K562 (cell line): ENCODE measurements around the gene IL13RA1. TPM values are rescaled to one million over a fixed set of nuclear protein-coding genes. Genes with fewer than 3 reads are reported as not detected.

Source experiments
- ATAC-seq: fragments of 200-7000 bp; cut with Tn5 transposase; 3 replicates; pipeline ENCODE4 v1.9.1; 2020; ENCODE audit warnings: moderate library complexity
- BruUV-seq: library from RNA; stranded (reverse); fragments of 400-500 nt; replicated peaks from 2 replicates; lab custom pipeline; 2021; lab: Mats Ljungman, UMichigan
- CTCF ChIA-PET: fragments of 300-600 bp; formaldehyde crosslinking; extraction: SDS; loops from one replicate; lab custom pipeline; 2021; ENCODE audit warnings: low intra/inter-chr PET ratio; lab: Yijun Ruan, JAX
- POLR2A ChIA-PET: fragments of 300-600, 350-650 bp; sonication (Branson Sonifier 250); formaldehyde crosslinking; extraction: SDS; loops from one replicate; lab custom pipeline; 2021; ENCODE audit warnings: antibody characterized with exemption, inconsistent platforms; lab: Yijun Ruan, JAX
- DNase-seq, 4 experiments: peaks; one replicate each; pipeline versions ENCODE4 v3.0.0 to v3.0.0-alpha.2; 2011 to 2018; ENCODE audit warnings: low spot score in 3 of 4, mixed read lengths in 3 of 4; ENCODE audit errors: extremely low read depth in 1 of 4
- FAIRE-seq: peaks from 2 replicates; lab custom pipeline; 2011; peaks lifted over from hg19 to GRCh38; lab: Jason Lieb, UNC
- H2AFZ ChIP-seq: 2 replicates; pipeline ENCODE4 v1.6.0; 2011; ENCODE audit warnings: low read depth, low read length, control low read depth, inconsistent platforms
- H3K27ac ChIP-seq: fragments of 200-600 bp; 3 replicates; pipeline ENCODE4 v1.8.0; 2011; ENCODE audit warnings: low read depth, mild to moderate bottlenecking, control low read depth, inconsistent platforms, low read length, moderate library complexity, mixed read lengths; ENCODE audit errors: extremely low read depth
- H3K27me3 ChIP-seq, 2 experiments: fragments of 300-600 bp in 1 of 2; 2 replicates in 1 of 2; 3 replicates in 1 of 2; pipeline versions ENCODE4 v1.6.0 to v1.8.0; 2011; ENCODE audit warnings: inconsistent platforms in 2 of 2, low read length in 2 of 2, mild to moderate bottlenecking in 1 of 2, mixed read lengths in 1 of 2, moderate library complexity in 1 of 2; ENCODE audit not compliant: control insufficient read depth in 2 of 2, insufficient read depth in 2 of 2
- H3K36me3 ChIP-seq: fragments of 300-600 bp; 3 replicates; pipeline ENCODE4 v1.8.0; 2011; ENCODE audit warnings: mild to moderate bottlenecking, low read length, inconsistent platforms; ENCODE audit not compliant: control insufficient read depth, insufficient read depth
- H3K4me1 ChIP-seq, 2 experiments: fragments of 200-600 bp in 1 of 2; replicated peaks in 1 of 2; 2 replicates in 1 of 2; 3 replicates in 1 of 2; pipeline versions ENCODE4 v1.5.1 to v1.8.0; 2011; ENCODE audit warnings: inconsistent platforms in 2 of 2, low read length in 2 of 2, mild to moderate bottlenecking in 1 of 2, mixed read lengths in 1 of 2, moderate library complexity in 1 of 2; ENCODE audit not compliant: control insufficient read depth in 2 of 2, insufficient read depth in 2 of 2
- H3K4me2 ChIP-seq: 2 replicates; pipeline ENCODE4 v1.6.1; 2011; ENCODE audit warnings: low read length, control low read depth, inconsistent platforms, mixed read lengths; ENCODE audit not compliant: insufficient read depth
- H3K4me3 ChIP-seq: fragments of 200-600 bp; sonication (generic), shearing (Covaris generic); 2 replicates; pipeline ENCODE4 v1.5.1; 2016; ENCODE audit warnings: control low read depth, inconsistent platforms
- H3K79me2 ChIP-seq: fragments of 200-600 bp; 3 replicates; pipeline ENCODE4 v1.8.0; 2011; ENCODE audit warnings: low read length, inconsistent platforms; ENCODE audit not compliant: control insufficient read depth, insufficient read depth
- H3K9ac ChIP-seq, 2 experiments: 2 replicates each; pipeline versions ENCODE4 v1.6.0 to v1.6.1; 2011; ENCODE audit warnings: low read depth in 2 of 2, low read length in 2 of 2, control low read depth in 1 of 2, inconsistent platforms in 1 of 2, mild to moderate bottlenecking in 1 of 2, mixed read lengths in 1 of 2; ENCODE audit not compliant: insufficient read depth in 1 of 2
- H3K9me1 ChIP-seq: one replicate; pipeline ENCODE4 v1.6.0; 2011; ENCODE audit warnings: inconsistent platforms, mild to moderate bottlenecking, low read length, moderate library complexity; ENCODE audit not compliant: control insufficient read depth, insufficient read depth
- H3K9me3 ChIP-seq: replicated peaks from 2 replicates; pipeline ENCODE4 v1.5.1; 2011; ENCODE audit warnings: low read depth, low read length, inconsistent platforms; ENCODE audit not compliant: control insufficient read depth, insufficient read depth
- H4K20me1 ChIP-seq: replicated peaks from 2 replicates; pipeline ENCODE4 v1.6.1; 2011; ENCODE audit warnings: low read length, inconsistent platforms, mixed read lengths; ENCODE audit not compliant: control insufficient read depth, insufficient read depth
- FOXJ3 ChIP-seq: sonication (generic); formaldehyde crosslinking; IDR thresholded peaks from 2 replicates; pipeline ENCODE4 v1.4.0; 2020; ENCODE audit warnings: mild to moderate bottlenecking, missing genetic modification reagents
- GTF2F1 ChIP-seq: IDR thresholded peaks from 2 replicates; pipeline ENCODE4 v1.6.1; 2011; ENCODE audit warnings: low read depth, low read length, improper control_type of control experiment
- KDM1A ChIP-seq, 2 experiments: fragments of 450-650 bp; IDR thresholded peaks; 2 replicates each; pipeline ENCODE4 v1.6.1; 2016; ENCODE audit warnings: mild to moderate bottlenecking in 2 of 2
- KHSRP ChIP-seq: fragments of 450-650 bp; IDR thresholded peaks from 2 replicates; pipeline ENCODE4 v1.6.1; 2017
- MGA ChIP-seq: fragments of 450-650 bp; IDR thresholded peaks from 2 replicates; pipeline ENCODE4 v1.6.1; 2016; ENCODE audit warnings: mild to moderate bottlenecking, moderate library complexity
- NFE2 ChIP-seq: IDR thresholded peaks from 2 replicates; pipeline ENCODE4 v1.6.1; 2014; ENCODE audit warnings: antibody characterized with exemption, low read depth
- NR4A1 ChIP-seq, 2 experiments: fragments of 250-450 bp in 1 of 2; fragments of 450-650 bp in 1 of 2; sonication (Bioruptor Pico) in 1 of 2; IDR thresholded peaks; 2 replicates each; pipeline versions ENCODE4 v1.4.0 to v1.6.1; 2016 to 2020; ENCODE audit warnings: mild to moderate bottlenecking in 2 of 2, missing compliant biosample characterization in 1 of 2, missing genetic modification characterization in 1 of 2, moderate library complexity in 1 of 2
- PPARD ChIP-seq: fragments of 250-450 bp; sonication (Bioruptor Pico); IDR thresholded peaks from 2 replicates; pipeline ENCODE4 v1.8.0; 2022; ENCODE audit warnings: inconsistent platforms, mild to moderate bottlenecking, moderate library complexity
- RFX1 ChIP-seq: fragments of 450-650 bp; IDR thresholded peaks from 2 replicates; pipeline ENCODE4 v1.6.1; 2016; ENCODE audit warnings: mild to moderate bottlenecking, moderate library complexity
- SMAD4 ChIP-seq: fragments of 250-450 bp; sonication (Bioruptor Pico); conservative IDR thresholded peaks from 2 replicates; pipeline ENCODE4 v1.8.0; 2021; ENCODE audit warnings: inconsistent platforms, mild to moderate bottlenecking, moderate library complexity
- SMARCE1 ChIP-seq: fragments of 450-650 bp; IDR thresholded peaks from 2 replicates; pipeline ENCODE4 v1.7.1; 2016; ENCODE audit warnings: mild to moderate bottlenecking
- TAF7 ChIP-seq: fragments of 450-650 bp; IDR thresholded peaks from 2 replicates; pipeline ENCODE4 v1.6.1; 2016; ENCODE audit warnings: missing genetic modification characterization, missing compliant biosample characterization
- ZNF133 ChIP-seq: fragments of 250-450 bp; sonication (Bioruptor Pico); IDR thresholded peaks from 2 replicates; pipeline ENCODE4 v1.4.0; 2020; ENCODE audit warnings: mild to moderate bottlenecking
- ZNF780A ChIP-seq: fragments of 250-450 bp; sonication (Bioruptor Pico); IDR thresholded peaks from 2 replicates; pipeline ENCODE4 v1.5.0; 2021; ENCODE audit warnings: mild to moderate bottlenecking
- WGBS: fragments of 100-300 bp; shearing (Covaris generic); methylation state at CpG from one replicate; pipeline ENCODE4 v1.1.6; 2016; ENCODE audit warnings: low coverage, mixed read lengths; ENCODE audit not compliant: insufficient coverage; ENCODE audit errors: missing lambda C conversion rate; 5-methylcytosine and 5-hydroxymethylcytosine counted together
- in situ Hi-C: fragments of 300-500 bp; cut with MboI; formaldehyde crosslinking; loops from 4 replicates; pipeline ENCODE4 v1.15.0; 2018; ENCODE audit warnings: inconsistent platforms, mixed read lengths
- intact Hi-C: fragments of 100-400 bp; cut with micrococcal nuclease; formaldehyde crosslinking; loops from 2 replicates; pipeline ENCODE4 v1.14.2; 2022
- polyA plus RNA-seq, 8 experiments: library from polyadenylated mRNA; depleted of rRNA in 4 of 8; stranded (reverse) in 5 of 8; unstranded in 3 of 8; fragments of >200 nt; fragmentation: Nextera tagmentation in 2 of 8; fragmentation: Illumina TruSeq in 1 of 8; extraction: Ambion mirVana in 2 of 8; extraction: Trizol in 1 of 8; gene quantifications; 2 replicates each; pipeline versions ENCODE4 v1.2.1 to v1.2.3, GENCODE V29; 2011 to 2014; ENCODE audit warnings: inconsistent platforms in 1 of 8, missing spikeins in 1 of 8
- total RNA-seq, 7 experiments: library from RNA; depleted of rRNA in 6 of 7; stranded (reverse); fragments of >200 nt in 6 of 7; fragmentation: Illumina TruSeq in 2 of 7; extraction: Trizol in 2 of 7; gene quantifications; 2 replicates each; pipeline versions ENCODE4 v1.2.1 to v1.2.3, GENCODE V29; 2011 to 2021; ENCODE audit warnings: low replicate concordance in 1 of 7

The IL13RA1 gene
- total and polyA plus RNA-seq, 9 of the 15 experiments (the other 6 are each of a cell fraction or from before 2014, with no cell fraction given), result 2.9 to 22.9 (median 12.2) TPM

- Histone ChIP-seq H3K9me3 (no peaks in the 10 kb centered on the region), H2AFZ (no peak overlapping the region), H4K20me1 (no peaks in the 10 kb centered on the region; the same call in 1 of the 2 replicates), H3K27me3 (peaks cover 19 to 53% of the 10 kb centered on the region in 2 experiments; a peak in 4 of 5 replicates), H3K4me2 (no peak overlapping the region), H3K4me1 (peaks cover 0 to 12% of the 10 kb centered on the region in 2 experiments; a peak in 3 of 5 replicates), H3K9me1 (no peaks in the 10 kb centered on the region), H3K9ac (no peak overlapping the region), H3K4me3 (no peak overlapping the region), H3K79me2 (no peaks in the 10 kb centered on the region), H3K36me3 (no peaks in the 10 kb centered on the region), H3K27ac (no peak overlapping the region)
- no peak for DNase-seq
- in situ Hi-C loops (loop anchor here (25.0 kb wide), 1 partner anchor 387 kb away; no protein-coding TSS in a partner anchor), intact Hi-C loops (no loop called here)
- FAIRE-seq, result no peak
- ATAC-seq, result no peak
- BruUV-seq, result no TSS peak
- TF ChIP-seq KHSRP, result no peak
- TF ChIP-seq FOXJ3 (CRISPR knock-in tag), result no peak
- TF ChIP-seq ZNF133 (CRISPR knock-in tag), result no peak
- TF ChIP-seq PPARD (CRISPR knock-in tag), result no peak
- TF ChIP-seq KDM1A (IDR thresholded peaks at IDR 0.05), result no peak
- no peak for TF ChIP-seq SMARCE1
- no peak for TF ChIP-seq NR4A1 (CRISPR knock-in tag; IDR thresholded peaks at IDR 0.05)
- TF ChIP-seq NR4A1 (tag; IDR thresholded peaks at IDR 0.05), result no peak
- no peak for TF ChIP-seq RFX1
- no peak for TF ChIP-seq ZNF780A (CRISPR knock-in tag)
- TF ChIP-seq TAF7 (tag), result no peak
- no peak for TF ChIP-seq SMAD4 (CRISPR knock-in tag)
- no peak for TF ChIP-seq NFE2
- TF ChIP-seq GTF2F1, result no peak
- TF ChIP-seq MGA, result no peak
- 17% methylated on average over 16 of the region's 16 CpGs for WGBS
- ChIA-PET CTCF (no interaction called here), POLR2A (interaction anchor here (0.6 kb wide), 1 partner anchor 204 kb away, joined by 3 read pairs; no protein-coding TSS in a partner anchor)
Measured at GRCh38 chrX:118825227-118825626, 97.8 kb downstream of the IL13RA1 start.
